Loucy (cell line): ENCODE results near the gene GPC1.
"Not testable (repeated sequence)": the region's sequence is repeated elsewhere in the genome, so short reads cannot be mapped to it uniquely, and the experiment has no call there.

ENCODE experiments used
- H2AFZ ChIP-seq: fragments of 200-600 bp; sonication (generic); 2 replicates; pipeline ENCODE4 v1.6.0; 2016; ENCODE audit warnings: antibody characterized with exemption, mild to moderate bottlenecking, low read length, moderate library complexity
- H3F3A ChIP-seq: fragments of 200-600 bp; 2 replicates; pipeline ENCODE4 v1.6.0; 2016; ENCODE audit warnings: antibody characterized with exemption, low read depth, mild to moderate bottlenecking
- H3K27me3 ChIP-seq: fragments of 200-600 bp; sonication (generic); 2 replicates; pipeline ENCODE4 v1.6.1; 2014; ENCODE audit warnings: low read length, mild to moderate bottlenecking; ENCODE audit not compliant: insufficient read depth, poor library complexity, severe bottlenecking
- H3K36me3 ChIP-seq: fragments of 200-600 bp; sonication (generic); 2 replicates; pipeline ENCODE4 v1.6.1; 2016; ENCODE audit warnings: low read length; ENCODE audit not compliant: insufficient read depth
- H3K4me1 ChIP-seq: fragments of 200-600 bp; sonication (generic); 2 replicates; pipeline ENCODE4 v1.5.1; 2014; ENCODE audit warnings: low read length, mild to moderate bottlenecking; ENCODE audit not compliant: insufficient read depth, poor library complexity, severe bottlenecking
- H3K4me2 ChIP-seq: fragments of 200-600 bp; sonication (generic); 2 replicates; pipeline ENCODE4 v1.6.0; 2014; ENCODE audit warnings: antibody characterized with exemption, low read length, low read depth, mild to moderate bottlenecking; ENCODE audit not compliant: poor library complexity, severe bottlenecking
- H3K4me3 ChIP-seq: fragments of 200-600 bp; sonication (generic); 2 replicates; pipeline ENCODE4 v1.5.1; 2014; ENCODE audit warnings: low read length, mild to moderate bottlenecking, mixed read lengths; ENCODE audit not compliant: poor library complexity, severe bottlenecking
- H3K79me2 ChIP-seq: fragments of 200-600 bp; sonication (generic); 2 replicates; pipeline ENCODE4 v1.6.1; 2014; ENCODE audit warnings: low read length; ENCODE audit not compliant: insufficient read depth
- H3K9ac ChIP-seq: fragments of 200-600 bp; sonication (generic); 2 replicates; pipeline ENCODE4 v1.6.0; 2014; ENCODE audit warnings: mild to moderate bottlenecking, low read depth, low read length, moderate library complexity; ENCODE audit not compliant: poor library complexity, severe bottlenecking
- H3K9me2 ChIP-seq: fragments of 200-600 bp; sonication (generic); replicated peaks from 2 replicates; pipeline ENCODE4 v1.6.1; 2016; ENCODE audit warnings: low read depth, low read length, mixed read lengths
- H3K9me3 ChIP-seq: fragments of 200-600 bp; sonication (generic); 2 replicates; pipeline ENCODE4 v1.6.1; 2014; ENCODE audit warnings: mild to moderate bottlenecking, antibody characterized with exemption, low read length, low read depth; ENCODE audit not compliant: insufficient read depth
- H4K20me1 ChIP-seq: fragments of 200-600 bp; sonication (generic); 2 replicates; pipeline ENCODE4 v1.6.0; 2014; ENCODE audit warnings: antibody characterized with exemption, low read length, mild to moderate bottlenecking; ENCODE audit not compliant: insufficient read depth, poor library complexity, severe bottlenecking
- EZH2phosphoT487 ChIP-seq: fragments of 200-600 bp; IDR thresholded peaks from 2 replicates; pipeline ENCODE4 v1.6.1; 2018; ENCODE audit warnings: antibody characterized with exemption, mild to moderate bottlenecking, moderate library complexity, borderline replicate concordance
- TF ChIP-seq, protein P1 (sequence below): fragments of 200-600 bp; sonication (generic); conservative IDR thresholded peaks from 2 replicates; pipeline ENCODE4 v1.5.1; 2014; ENCODE audit warnings: mild to moderate bottlenecking, antibody characterized with exemption, low read length

The GPC1 gene

DNA sequence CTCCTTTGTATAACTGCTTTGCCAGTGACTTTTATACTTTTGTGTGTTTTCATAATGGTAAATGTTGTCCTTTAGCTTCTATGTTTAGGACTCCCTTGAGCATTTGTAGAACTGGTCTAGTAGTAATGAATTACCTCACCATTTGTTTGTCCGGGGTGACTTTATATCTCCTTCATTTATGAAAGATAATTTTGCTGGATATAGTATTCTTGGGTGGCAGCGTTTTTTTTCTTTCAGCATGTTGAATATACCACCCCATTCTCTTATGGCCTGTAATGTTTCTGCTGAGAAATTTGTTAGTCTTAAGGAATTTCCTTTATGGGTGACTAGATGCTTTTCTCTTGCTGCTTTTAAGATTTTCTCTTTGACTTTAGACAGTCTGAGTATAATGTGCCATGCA, 56.0 kb downstream of the GPC1 start:
- Histone ChIP-seq H3K79me2 (no peaks in the 10 kb centered on the region), H2AFZ (no peak overlapping the region), H3F3A (no peaks in the 10 kb centered on the region), H3K9me2 (no peaks in the 10 kb centered on the region), H3K4me3 (no peak overlapping the region), H3K27me3 (no peaks in the 10 kb centered on the region), H3K4me1 (no peaks in the 10 kb centered on the region), H3K9ac (no peak overlapping the region), H4K20me1 (no peaks in the 10 kb centered on the region), H3K9me3 (peaks cover 20% of the 10 kb centered on the region), H3K36me3 (no peaks in the 10 kb centered on the region), H3K4me2 (no peak overlapping the region)
- TF ChIP-seq, protein P1, sequence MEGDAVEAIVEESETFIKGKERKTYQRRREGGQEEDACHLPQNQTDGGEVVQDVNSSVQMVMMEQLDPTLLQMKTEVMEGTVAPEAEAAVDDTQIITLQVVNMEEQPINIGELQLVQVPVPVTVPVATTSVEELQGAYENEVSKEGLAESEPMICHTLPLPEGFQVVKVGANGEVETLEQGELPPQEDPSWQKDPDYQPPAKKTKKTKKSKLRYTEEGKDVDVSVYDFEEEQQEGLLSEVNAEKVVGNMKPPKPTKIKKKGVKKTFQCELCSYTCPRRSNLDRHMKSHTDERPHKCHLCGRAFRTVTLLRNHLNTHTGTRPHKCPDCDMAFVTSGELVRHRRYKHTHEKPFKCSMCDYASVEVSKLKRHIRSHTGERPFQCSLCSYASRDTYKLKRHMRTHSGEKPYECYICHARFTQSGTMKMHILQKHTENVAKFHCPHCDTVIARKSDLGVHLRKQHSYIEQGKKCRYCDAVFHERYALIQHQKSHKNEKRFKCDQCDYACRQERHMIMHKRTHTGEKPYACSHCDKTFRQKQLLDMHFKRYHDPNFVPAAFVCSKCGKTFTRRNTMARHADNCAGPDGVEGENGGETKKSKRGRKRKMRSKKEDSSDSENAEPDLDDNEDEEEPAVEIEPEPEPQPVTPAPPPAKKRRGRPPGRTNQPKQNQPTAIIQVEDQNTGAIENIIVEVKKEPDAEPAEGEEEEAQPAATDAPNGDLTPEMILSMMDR: no peak
- no peak for TF ChIP-seq EZH2phosphoT487

DNA sequence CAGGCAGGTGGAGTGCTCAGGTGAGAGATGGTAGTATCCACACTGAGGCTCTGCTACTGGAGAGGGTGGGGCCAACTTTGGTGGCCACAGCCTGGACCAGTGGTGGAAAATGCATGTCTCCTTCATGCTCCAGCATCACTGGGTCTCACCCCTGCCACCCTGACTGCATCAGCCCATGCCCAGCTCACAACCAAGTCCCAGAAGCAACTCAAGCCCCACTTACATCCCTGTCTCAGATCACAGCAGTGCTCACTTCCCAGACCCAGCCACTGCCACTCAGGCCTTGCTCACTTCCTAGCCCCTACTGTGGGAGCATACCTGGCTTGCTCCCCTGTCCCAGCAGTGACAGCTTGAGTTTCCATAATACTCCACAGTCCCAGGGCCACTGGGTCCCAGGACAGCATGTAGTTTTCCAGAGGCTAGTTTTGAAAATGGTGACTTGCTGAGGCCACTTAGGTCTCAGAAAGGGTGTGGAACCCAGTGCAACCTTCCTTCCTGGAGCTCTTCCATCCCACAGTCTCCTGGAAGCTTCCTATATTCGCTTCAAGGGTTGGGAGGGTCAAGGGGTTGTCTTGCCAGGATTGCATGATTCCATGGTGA, 58.8 kb downstream of the GPC1 start:
- TF ChIP-seq EZH2phosphoT487: no peak
- TF ChIP-seq, protein P1: no peak
- no peaks in the 10 kb centered on the region for H3K4me1 ChIP-seq
- H3K4me3 ChIP-seq: no peak overlapping the region
- no peaks in the 10 kb centered on the region for H3K27me3 ChIP-seq
- no peaks in the 10 kb centered on the region for H4K20me1 ChIP-seq
- no peaks in the 10 kb centered on the region for H3K79me2 ChIP-seq
- H3K36me3 ChIP-seq: no peaks in the 10 kb centered on the region
- no peak overlapping the region for H2AFZ ChIP-seq
- H3K9ac ChIP-seq: no peak overlapping the region
- H3K4me2 ChIP-seq: no peak overlapping the region
- H3F3A ChIP-seq: no peaks in the 10 kb centered on the region
- no peaks in the 10 kb centered on the region for H3K9me2 ChIP-seq
- peaks cover 17% of the 10 kb centered on the region for H3K9me3 ChIP-seq

DNA sequence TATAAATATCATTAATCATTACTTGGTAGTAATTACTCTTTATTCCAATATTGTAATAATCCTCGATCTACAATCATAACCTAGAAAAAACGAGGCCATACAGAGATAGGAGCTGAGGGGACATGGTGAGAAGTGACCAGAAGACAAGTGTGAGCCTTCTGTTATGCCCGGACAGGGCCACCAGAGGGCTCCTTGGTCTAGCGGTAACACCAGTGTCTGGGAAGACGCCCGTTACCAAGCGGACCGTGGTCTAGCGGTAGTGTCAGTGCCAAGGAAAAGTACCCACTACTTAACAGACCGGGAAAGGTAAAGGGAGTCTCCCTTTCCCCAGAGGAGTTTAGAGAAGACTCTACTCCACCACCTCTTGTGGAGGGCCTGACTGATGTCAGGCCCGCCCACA, 59.5 kb downstream of the GPC1 start:
- TF ChIP-seq, protein P1: peak; percentile 33; the same call in 1 of the 2 replicates
- H3K4me1 ChIP-seq, H2AFZ ChIP-seq, H4K20me1 ChIP-seq, H3K4me3 ChIP-seq, H3K27me3 ChIP-seq, H3K9me2 ChIP-seq, H3K4me2 ChIP-seq, H3K79me2 ChIP-seq, H3K36me3 ChIP-seq, H3F3A ChIP-seq, H3K9ac ChIP-seq: not testable (repeated sequence)
- H3K9me3 ChIP-seq: peaks cover 17% of the 10 kb centered on the region
